ENCODE results near the gene MUC4. TPM values are rescaled to one million over a fixed set of nuclear protein-coding genes. Genes with fewer than 3 reads are reported as not detected.
"Not testable (repeated sequence)": the region's sequence is repeated elsewhere in the genome, so short reads cannot be mapped to it uniquely, and the experiment has no call there.

Gene MUC4
- total RNA-seq, 2 donors from 2014 or later, result 8.6 to 12.0 TPM

GRCh38 chr3:195777975-195778374 is 33.8 kb downstream of the MUC4 start:
- DNase-seq (ENCODE audit: low spot score), result no peak
- no peaks in the 10 kb centered on the region for H3K27me3 ChIP-seq (replicated peaks; ENCODE audit: insufficient read depth)
- no peaks in the 10 kb centered on the region for H3K36me3 ChIP-seq
- TF ChIP-seq POLR2A (IDR thresholded peaks at IDR 0.05) (no peak), POLR2AphosphoS5 (IDR thresholded peaks at IDR 0.05) (no peak)
- TF ChIP-seq, protein P1, sequence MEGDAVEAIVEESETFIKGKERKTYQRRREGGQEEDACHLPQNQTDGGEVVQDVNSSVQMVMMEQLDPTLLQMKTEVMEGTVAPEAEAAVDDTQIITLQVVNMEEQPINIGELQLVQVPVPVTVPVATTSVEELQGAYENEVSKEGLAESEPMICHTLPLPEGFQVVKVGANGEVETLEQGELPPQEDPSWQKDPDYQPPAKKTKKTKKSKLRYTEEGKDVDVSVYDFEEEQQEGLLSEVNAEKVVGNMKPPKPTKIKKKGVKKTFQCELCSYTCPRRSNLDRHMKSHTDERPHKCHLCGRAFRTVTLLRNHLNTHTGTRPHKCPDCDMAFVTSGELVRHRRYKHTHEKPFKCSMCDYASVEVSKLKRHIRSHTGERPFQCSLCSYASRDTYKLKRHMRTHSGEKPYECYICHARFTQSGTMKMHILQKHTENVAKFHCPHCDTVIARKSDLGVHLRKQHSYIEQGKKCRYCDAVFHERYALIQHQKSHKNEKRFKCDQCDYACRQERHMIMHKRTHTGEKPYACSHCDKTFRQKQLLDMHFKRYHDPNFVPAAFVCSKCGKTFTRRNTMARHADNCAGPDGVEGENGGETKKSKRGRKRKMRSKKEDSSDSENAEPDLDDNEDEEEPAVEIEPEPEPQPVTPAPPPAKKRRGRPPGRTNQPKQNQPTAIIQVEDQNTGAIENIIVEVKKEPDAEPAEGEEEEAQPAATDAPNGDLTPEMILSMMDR (IDR thresholded peaks at IDR 0.05), result no peak
- H3K4me3 ChIP-seq, result no peak overlapping the region
- intact Hi-C loops (cut with DNase I), result no loop called here
- no peaks in the 10 kb centered on the region for H3K9me3 ChIP-seq
- H3K4me1 ChIP-seq (replicated peaks), result no peaks in the 10 kb centered on the region
- 81% methylated on average over 11 of the region's 11 CpGs for WGBS
- H3K27ac ChIP-seq, result no peak overlapping the region

- H3K9me3 ChIP-seq, result no peaks in the 10 kb centered on the region
- no peak for TF ChIP-seq POLR2A (IDR thresholded peaks at IDR 0.05)
- TF ChIP-seq, protein P1 (IDR thresholded peaks at IDR 0.05), result peak in 3 of 4 experiments; percentile 21 to 52 (median 35)
- TF ChIP-seq POLR2AphosphoS5 (IDR thresholded peaks at IDR 0.05), result no peak
- no peaks in the 10 kb centered on the region for H3K36me3 ChIP-seq
- no peak overlapping the region for H3K4me3 ChIP-seq
- H3K27ac ChIP-seq, result no peak overlapping the region
- 42% methylated on average over 13 of the region's 13 CpGs for WGBS
- peak; percentile 33 for DNase-seq (ENCODE audit: low spot score)
- intact Hi-C loops (cut with DNase I), result no loop called here
- no peaks in the 10 kb centered on the region for H3K27me3 ChIP-seq (replicated peaks; ENCODE audit: insufficient read depth)
- H3K4me1 ChIP-seq (replicated peaks), result no peaks in the 10 kb centered on the region
Measured at GRCh38 chr3:195774917-195775316, 36.8 kb downstream of the MUC4 start.

- Histone ChIP-seq H3K9me3 (no peaks in the 10 kb centered on the region), H3K27ac (no peak overlapping the region), H3K4me3 (no peak overlapping the region), H3K36me3 (no peaks in the 10 kb centered on the region), H3K4me1 (replicated peaks) (no peaks in the 10 kb centered on the region), H3K27me3 (replicated peaks; ENCODE audit: insufficient read depth) (no peaks in the 10 kb centered on the region)
- WGBS, result 89% methylated on average over 23 of the region's 23 CpGs
- DNase-seq (ENCODE audit: low spot score), result no peak
- TF ChIP-seq POLR2AphosphoS5 (IDR thresholded peaks at IDR 0.05) (no peak), POLR2A (IDR thresholded peaks at IDR 0.05) (no peak)
- TF ChIP-seq, protein P1 (IDR thresholded peaks at IDR 0.05), result no peak
- intact Hi-C loops (cut with DNase I), result no loop called here
Measured at GRCh38 chr3:195773956-195774537, 37.7 kb downstream of the MUC4 start.

DNA sequence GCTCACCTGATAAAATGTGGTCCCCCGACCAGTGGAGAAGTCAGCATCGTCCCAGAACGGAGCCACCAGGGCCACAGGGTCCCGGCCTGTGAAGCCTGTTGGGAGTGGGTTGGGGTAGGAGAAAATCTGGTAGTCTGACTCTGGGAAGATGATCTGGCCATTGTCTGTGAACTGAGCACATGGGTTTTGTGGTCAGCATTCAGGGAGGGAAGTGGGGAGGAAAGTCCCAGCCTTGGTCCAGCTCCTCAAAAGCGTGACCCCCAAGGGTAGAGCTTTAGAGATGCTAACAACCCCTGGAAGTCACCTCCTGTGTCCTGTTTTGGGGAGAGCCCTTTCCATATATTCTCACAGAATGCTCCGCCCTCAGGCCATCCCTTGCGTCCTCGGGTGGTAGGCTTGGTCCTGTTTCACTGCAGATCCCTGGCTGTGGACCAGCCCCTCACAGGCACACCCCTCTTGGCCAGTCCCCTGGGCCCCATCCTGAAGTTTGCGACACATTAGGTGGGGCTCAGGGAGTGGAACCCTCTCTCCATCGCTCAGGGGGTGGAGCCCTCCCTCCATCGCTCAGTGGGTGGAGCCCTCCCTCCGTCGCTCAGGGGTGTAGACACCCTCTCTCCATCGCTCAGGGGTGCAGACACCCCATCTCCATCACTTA is 40.0 kb downstream of the MUC4 start:
- DNase-seq (ENCODE audit: low spot score), result no peak
- intact Hi-C loops (cut with DNase I), result no loop called here
- 86% methylated on average over 14 of the region's 14 CpGs for WGBS
- no peaks in the 10 kb centered on the region for H3K27me3 ChIP-seq (replicated peaks; ENCODE audit: insufficient read depth)
- no peak overlapping the region for H3K27ac ChIP-seq
- no peaks in the 10 kb centered on the region for H3K36me3 ChIP-seq
- H3K9me3 ChIP-seq, result no peaks in the 10 kb centered on the region
- no peaks in the 10 kb centered on the region for H3K4me1 ChIP-seq (replicated peaks)
- TF ChIP-seq POLR2AphosphoS5 (IDR thresholded peaks at IDR 0.05), result no peak
- TF ChIP-seq, protein P1 (IDR thresholded peaks at IDR 0.05), result no peak
- no peak overlapping the region for H3K4me3 ChIP-seq

GRCh38 chr3:195770841-195771645 is 40.7 kb downstream of the MUC4 start:
- intact Hi-C loops (cut with DNase I); H3K27me3 ChIP-seq (replicated peaks; ENCODE audit: insufficient read depth); H3K36me3 ChIP-seq; H3K27ac ChIP-seq; H3K4me3 ChIP-seq; H3K9me3 ChIP-seq; DNase-seq (ENCODE audit: low spot score); H3K4me1 ChIP-seq (replicated peaks): not testable (repeated sequence)
- 90% methylated on average over 23 of the region's 28 CpGs for WGBS

Measured in prostate gland (tissue), 2 donors.